Measurements from ENCODE around the gene SMIM44.

SMIM44 gene

DNA sequence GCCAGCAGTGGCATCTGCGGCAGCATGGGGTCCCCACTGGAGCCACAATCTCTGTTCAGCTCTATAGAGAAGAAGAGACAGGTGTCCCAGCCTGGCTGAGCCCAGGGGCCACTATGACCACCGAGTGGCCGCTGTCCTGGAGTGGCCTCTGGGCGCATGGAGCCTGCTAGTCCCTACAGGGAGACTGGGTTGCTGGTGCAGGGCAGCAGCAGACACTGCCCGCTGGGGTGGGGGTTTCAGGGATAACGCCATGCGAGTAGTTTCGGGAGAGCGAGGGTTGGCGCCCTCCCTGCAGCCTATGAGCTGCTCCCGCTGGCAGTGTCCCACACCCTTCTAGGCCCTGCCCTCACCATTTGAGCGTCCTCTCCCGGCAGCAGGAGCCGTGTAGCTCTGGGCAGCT lies 44.8 kb upstream of the SMIM44 start:
- TF ChIP-seq, protein P1, sequence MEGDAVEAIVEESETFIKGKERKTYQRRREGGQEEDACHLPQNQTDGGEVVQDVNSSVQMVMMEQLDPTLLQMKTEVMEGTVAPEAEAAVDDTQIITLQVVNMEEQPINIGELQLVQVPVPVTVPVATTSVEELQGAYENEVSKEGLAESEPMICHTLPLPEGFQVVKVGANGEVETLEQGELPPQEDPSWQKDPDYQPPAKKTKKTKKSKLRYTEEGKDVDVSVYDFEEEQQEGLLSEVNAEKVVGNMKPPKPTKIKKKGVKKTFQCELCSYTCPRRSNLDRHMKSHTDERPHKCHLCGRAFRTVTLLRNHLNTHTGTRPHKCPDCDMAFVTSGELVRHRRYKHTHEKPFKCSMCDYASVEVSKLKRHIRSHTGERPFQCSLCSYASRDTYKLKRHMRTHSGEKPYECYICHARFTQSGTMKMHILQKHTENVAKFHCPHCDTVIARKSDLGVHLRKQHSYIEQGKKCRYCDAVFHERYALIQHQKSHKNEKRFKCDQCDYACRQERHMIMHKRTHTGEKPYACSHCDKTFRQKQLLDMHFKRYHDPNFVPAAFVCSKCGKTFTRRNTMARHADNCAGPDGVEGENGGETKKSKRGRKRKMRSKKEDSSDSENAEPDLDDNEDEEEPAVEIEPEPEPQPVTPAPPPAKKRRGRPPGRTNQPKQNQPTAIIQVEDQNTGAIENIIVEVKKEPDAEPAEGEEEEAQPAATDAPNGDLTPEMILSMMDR (IDR thresholded peaks at IDR 0.05; ENCODE audit: insufficient read depth, missing control alignments) = no peak
- DNase-seq (ENCODE audit: insufficient read length, low spot score) = no peak
- FAIRE-seq = no peak

DNA sequence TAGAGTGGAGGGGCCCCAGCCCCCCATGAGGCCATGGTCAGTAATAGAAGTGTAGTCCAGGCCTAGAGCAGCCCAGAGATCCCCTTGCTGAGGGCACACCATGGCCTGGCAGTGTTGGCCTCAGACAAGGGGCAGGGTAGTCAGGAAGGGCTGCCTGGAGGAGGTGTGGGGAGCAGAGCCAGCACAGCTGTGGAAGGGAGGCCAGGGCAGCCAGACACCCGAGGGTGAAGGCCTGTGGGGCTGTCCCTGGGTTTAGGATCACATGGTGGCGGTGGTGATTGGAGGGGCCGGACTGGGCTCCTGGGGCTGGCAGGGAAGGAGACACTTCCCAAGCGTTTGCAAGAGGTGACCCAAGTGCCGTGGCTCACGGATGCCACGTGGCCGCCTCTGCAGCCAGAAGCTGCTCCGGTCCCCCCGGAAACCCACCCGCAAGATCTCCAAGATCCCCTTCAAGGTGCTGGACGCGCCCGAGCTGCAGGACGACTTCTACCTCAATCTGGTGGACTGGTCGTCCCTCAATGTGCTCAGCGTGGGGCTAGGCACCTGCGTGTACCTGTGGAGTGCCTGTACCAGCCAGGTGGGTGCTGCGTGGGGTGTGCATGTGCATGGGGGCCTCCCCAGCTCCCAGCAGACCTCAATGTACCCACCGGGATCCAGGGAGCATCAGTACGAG lies 44.1 kb upstream of the SMIM44 start:
- FAIRE-seq (no peak), DNase-seq (ENCODE audit: insufficient read length, low spot score) (no peak)
- TF ChIP-seq, protein P1 (IDR thresholded peaks at IDR 0.05; ENCODE audit: insufficient read depth, missing control alignments) = no peak

DNA sequence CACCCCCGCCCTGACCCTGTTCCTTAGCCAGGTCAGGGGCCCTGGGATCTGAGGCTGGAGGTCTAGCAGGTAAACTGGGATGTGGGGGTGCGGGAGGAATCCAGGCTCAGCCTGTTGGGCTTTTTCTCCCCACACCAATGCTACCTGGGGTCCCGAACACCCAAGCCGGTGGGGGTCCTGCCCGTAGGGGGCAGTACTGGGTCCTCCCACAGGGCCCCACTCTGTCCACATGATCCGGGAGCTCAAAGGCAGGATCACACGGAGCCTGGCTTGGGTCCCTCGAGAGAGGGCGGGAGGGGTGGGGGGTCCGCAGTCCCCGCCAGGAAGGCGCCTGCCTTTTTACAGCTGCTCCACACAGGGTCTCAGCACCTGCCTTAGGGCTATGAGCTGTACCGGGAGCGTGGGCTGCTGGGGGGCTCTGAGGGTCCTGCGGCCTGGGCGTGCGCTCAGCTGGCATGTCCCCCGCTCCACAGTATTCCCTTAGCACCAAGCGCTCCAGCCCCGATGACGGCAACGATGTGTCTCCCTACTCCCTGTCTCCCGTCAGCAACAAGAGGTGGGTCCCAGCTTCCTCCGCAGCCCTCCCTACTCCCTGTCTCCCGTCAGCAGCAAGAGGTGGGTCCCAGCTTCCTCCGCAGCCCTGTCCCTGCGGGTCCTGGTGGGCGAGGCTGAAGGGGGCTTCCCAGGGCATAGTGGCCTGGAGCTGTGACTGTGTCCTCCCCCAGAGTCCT lies 43.4 kb upstream of the SMIM44 start:
- FAIRE-seq = no peak
- TF ChIP-seq, protein P1 (IDR thresholded peaks at IDR 0.05; ENCODE audit: insufficient read depth, missing control alignments) = no peak
- no peak for DNase-seq (ENCODE audit: insufficient read length, low spot score)

DNA sequence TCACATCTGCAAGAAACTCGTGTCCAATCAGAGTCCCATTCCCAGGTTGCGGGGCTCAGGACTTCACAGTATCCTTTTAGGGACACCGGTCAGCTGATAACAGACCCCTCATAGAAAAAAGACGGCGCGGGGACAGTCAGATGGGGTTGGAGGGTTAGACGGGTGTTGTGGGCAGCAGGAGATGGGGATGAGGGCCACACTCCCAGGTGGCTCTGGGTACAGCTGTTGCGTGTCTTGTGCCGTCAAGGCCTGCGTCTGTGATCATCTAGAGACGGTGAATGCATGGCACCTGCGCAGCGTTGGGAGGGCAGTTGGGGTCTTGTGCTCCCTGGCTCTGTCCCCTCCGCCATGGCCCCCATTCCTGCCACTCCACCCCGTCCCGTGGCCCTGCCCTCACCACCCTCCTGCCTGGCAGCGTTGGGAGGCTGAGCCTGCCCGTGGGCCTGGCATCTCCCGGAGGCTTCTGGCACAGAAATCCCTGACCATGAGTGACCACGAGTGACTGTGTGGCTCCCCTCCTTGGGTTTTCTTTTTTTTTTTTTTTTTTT lies 41.7 kb upstream of the SMIM44 start:
- TF ChIP-seq, protein P1 (IDR thresholded peaks at IDR 0.05; ENCODE audit: insufficient read depth, missing control alignments) = no peak
- DNase-seq (ENCODE audit: insufficient read length, low spot score) = no peak
- no peak for FAIRE-seq

DNA sequence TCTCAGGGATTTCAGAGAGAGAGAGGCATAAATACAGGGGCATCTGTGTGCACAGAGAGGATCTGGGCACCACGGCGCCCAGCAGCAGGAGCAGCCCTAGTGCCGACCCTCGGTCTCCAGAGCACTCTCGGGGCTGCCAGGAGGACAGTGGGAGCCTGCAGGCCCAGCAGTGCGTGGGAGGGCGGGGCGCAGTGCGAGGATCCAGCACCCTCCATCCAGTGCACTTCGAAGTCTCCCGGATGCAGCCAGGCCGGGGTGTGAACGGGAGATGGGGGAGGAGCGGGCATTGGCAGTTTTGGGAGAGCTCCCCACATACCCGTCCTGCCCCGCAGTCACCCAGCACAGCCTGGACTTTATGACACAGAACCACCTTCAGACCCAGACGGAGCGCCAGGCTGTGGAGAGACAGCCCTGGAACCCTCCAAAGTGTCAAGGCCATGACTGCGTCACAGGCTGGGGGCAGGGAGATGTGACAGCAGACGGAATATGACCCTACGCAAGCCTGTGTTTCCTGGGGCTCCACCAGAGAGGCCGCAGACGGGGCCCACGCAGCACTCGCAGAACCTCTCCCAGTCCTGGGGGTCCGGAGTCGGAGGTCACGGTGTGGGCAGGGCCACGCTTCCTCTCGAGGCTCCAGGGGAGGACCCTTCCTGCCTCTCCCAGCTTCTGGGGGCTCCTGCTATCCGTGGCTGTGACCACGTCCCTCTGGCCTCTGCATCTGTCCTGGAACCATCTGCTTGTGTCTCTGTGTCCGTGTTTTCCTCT lies 41.0 kb upstream of the SMIM44 start:
- FAIRE-seq (no peak), DNase-seq (ENCODE audit: insufficient read length, low spot score) (no peak)
- TF ChIP-seq, protein P1 (IDR thresholded peaks at IDR 0.05; ENCODE audit: insufficient read depth, missing control alignments) = no peak

DNA sequence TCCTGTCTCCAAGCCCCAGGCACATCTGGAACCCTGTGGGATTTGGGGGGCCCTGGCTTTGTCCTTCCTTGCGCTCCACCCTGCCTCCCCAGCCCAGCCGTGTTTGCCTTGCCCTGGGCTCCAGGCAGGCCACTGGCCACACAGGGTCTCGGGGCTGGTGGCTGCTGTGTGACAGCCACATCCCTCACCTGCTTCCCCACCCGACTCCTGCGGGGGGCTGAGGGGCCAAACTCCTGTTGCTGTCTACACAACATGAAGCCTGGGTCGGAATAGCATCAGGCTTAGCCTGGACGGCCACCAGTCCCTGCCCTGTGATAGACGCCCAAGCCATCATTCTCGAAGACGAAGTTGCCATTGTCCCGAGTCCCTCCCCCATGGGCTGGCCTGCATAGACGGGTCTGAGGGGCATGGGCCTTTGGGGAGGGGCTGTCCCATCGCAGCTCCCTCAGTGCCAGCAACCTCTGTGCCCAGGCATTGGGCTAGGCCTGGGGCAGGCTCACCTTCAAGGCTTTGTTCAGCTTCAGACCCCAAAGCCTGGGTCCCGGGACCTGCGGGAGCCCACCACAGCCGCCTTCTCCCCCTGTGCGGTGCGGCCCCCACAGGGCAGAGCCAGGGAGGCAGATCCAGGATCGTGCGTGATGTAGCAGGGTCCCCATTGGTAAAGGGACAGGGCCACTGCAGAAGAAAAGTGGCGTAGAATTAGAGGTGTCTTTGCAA lies 40.3 kb upstream of the SMIM44 start:
- TF ChIP-seq, protein P1 (IDR thresholded peaks at IDR 0.05; ENCODE audit: insufficient read depth, missing control alignments) = no peak
- FAIRE-seq = no peak

More for the DNA sequence above, 40.3 kb upstream of the SMIM44 start:
- DNase-seq (ENCODE audit: insufficient read length, low spot score) = no peak
